OCI-LY3 (cell line): ENCODE results near the gene ATP7A.

Experiments
- EZH2phosphoT487 ChIP-seq: fragments of 200-600 bp; shearing (Covaris generic); IDR thresholded peaks from 2 replicates; pipeline ENCODE4 v1.6.1; 2018; ENCODE audit warnings: antibody characterized with exemption, mixed run types, low read depth
- TF ChIP-seq, protein P1 (sequence below): fragments of 200-600, 300-600 bp; sonication (generic); IDR thresholded peaks from 2 replicates; pipeline ENCODE4 v1.5.1; 2014; ENCODE audit warnings: antibody characterized with exemption, low read length, low read depth

DNA sequence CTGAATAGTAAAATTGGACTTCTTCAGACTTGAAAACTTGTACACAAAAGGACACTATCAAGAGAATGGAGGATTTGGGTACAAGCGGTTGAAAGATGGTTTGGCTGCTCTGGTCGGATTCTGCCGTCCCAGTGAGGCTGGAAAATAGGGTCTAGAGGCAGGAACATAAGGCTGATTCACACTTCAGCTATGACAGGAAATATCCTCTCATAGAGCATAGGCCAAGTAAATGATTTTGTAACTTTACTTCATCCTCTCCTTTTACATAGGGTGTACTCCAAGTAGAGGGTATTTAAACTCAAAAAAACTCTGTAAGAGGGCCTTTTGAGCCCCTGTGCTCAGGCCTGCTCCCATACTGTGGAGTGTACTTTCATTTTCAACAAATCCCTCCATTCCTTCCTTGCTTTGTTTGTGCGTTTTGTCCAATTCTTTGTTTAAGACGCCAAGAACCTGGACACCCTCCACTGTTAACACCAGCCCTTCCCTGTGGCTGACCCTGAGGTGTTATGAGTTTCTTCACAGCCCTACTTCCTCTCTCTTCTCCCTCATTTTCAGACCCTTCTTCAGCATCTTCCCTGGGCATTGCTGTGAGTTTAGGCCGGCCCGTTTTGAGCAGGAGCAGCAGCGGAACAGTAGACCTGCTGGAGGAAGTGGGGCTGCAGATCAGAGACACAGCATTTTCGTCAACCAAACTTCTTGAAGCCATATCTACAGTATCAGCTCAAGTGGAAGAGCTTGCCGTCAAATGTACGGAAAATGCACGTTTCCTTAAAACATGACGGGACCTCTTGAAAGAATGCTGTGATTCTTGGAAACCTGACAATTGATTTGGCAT lies 51.8 kb downstream of the ATP7A start:
- TF ChIP-seq, protein P1, sequence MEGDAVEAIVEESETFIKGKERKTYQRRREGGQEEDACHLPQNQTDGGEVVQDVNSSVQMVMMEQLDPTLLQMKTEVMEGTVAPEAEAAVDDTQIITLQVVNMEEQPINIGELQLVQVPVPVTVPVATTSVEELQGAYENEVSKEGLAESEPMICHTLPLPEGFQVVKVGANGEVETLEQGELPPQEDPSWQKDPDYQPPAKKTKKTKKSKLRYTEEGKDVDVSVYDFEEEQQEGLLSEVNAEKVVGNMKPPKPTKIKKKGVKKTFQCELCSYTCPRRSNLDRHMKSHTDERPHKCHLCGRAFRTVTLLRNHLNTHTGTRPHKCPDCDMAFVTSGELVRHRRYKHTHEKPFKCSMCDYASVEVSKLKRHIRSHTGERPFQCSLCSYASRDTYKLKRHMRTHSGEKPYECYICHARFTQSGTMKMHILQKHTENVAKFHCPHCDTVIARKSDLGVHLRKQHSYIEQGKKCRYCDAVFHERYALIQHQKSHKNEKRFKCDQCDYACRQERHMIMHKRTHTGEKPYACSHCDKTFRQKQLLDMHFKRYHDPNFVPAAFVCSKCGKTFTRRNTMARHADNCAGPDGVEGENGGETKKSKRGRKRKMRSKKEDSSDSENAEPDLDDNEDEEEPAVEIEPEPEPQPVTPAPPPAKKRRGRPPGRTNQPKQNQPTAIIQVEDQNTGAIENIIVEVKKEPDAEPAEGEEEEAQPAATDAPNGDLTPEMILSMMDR, result no peak
- TF ChIP-seq EZH2phosphoT487, result no peak
